Activated CD4-positive, alpha-beta T cell treated with anti-CD3 and anti-CD28 coated beads for 1 hour (primary cell): ENCODE data around the gene CXXC5.

Experiments used
- DNase-seq: peaks from one replicate; pipeline ENCODE4 v3.0.0-alpha.2; 2020

CXXC5 gene

GRCh38 chr5:139667001-139667729, 19.0 kb downstream of the CXXC5 start:
- no peak for DNase-seq

- DNase-seq, result no peak
Measured at GRCh38 chr5:139667730-139668063, 19.5 kb downstream of the CXXC5 start.

- no peak for DNase-seq
Measured at GRCh38 chr5:139668064-139668880, 20.1 kb downstream of the CXXC5 start.

- DNase-seq, result no peak
Measured at GRCh38 chr5:139668924-139669661, 20.9 kb downstream of the CXXC5 start.

- DNase-seq, result no peak
Measured at GRCh38 chr5:139669662-139670368, 21.7 kb downstream of the CXXC5 start.

DNA sequence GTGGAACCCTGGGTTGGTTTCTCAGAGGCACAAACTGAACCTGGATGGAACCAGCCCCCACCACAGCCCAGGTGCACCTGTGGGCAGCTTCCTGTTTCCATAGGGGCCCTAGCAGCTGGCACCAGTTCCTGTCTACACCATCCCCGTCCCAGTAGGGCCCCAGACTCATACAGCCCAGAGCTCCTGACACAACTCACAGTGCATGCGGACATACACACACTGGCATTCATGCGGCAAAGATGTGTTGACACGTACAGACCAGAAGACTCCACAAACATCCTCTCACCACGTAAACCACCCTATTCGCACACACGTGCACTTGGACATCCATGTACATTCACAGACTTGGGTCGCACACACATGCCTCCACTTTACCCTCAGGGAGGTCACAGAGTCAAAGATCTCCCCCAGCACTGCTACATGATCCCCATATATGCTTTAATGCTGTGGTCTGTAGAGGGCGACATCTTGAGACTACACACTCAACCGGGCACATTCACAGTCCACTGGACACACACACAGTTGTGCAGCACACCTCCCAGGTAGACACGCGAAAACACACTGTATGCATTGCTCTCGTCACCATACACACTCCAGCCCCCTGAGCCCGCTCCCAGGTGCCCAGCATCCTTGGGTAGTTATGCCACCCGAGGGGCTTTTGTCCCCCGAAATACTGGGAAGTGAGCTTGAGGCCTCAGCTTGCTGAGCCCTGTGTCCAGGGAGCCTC, 22.4 kb downstream of the CXXC5 start:
- DNase-seq, result no peak

DNA sequence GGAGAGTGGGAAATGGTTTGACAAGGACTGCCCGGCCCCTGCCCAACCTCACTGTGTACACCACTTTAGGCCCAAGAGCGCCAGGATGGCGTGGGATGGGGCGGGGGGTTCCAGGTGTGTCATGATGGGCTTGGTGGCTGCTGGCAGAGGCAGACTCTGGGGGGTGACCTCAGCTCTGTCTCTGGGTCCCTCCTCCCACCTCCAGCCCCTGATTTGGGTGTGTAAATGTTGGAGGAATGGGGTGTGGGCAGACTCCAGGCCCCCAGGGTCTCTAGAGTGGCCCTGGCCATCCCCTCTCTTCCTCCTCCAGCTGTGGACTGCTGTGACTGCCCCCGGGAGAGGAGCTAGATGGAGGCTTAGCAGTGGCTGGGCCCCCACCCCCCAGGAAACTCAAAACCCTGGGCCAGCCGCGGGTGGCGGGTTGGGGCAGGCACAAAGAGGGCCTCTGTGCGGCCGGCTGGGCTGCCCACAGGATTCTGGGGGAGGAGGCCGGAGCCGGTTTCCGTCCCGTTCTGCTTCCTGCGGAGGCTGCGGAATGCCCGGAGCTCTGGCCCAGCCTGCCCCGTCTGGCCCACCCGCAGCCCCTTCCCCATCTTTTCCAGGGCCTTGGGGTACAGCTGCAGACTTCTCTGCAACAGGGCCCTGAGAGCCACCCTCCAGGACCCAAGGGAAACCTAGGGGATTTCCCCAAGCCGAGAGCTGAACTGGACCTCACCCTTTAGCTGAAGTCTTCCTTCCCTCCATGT, 23.1 kb downstream of the CXXC5 start:
- no peak for DNase-seq

GRCh38 chr5:139675213-139675612, 27.1 kb downstream of the CXXC5 start:
- no peak for DNase-seq

DNA sequence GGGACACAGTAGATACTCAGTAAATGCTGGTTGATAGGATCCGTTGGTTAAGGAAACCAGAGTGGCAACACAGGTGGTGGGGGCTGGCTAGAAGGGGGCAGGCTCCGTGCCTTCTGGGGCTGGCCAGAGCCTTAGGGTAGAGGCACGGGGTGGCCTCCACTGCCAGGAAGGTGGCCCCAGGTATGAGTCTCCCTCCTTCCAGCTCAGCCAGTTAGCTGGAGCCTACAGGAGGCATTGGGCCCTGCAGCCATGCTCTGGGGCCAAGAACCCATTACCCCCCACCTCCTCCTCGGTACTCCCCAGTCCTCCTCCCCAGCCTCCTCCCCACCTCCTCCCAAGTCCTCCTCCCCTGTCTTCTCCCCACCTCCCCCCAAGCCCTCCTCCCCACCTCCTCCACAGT, 27.7 kb downstream of the CXXC5 start:
- no peak for DNase-seq

- no peak for DNase-seq
Measured at GRCh38 chr5:139676406-139676805, 28.3 kb downstream of the CXXC5 start.

DNA sequence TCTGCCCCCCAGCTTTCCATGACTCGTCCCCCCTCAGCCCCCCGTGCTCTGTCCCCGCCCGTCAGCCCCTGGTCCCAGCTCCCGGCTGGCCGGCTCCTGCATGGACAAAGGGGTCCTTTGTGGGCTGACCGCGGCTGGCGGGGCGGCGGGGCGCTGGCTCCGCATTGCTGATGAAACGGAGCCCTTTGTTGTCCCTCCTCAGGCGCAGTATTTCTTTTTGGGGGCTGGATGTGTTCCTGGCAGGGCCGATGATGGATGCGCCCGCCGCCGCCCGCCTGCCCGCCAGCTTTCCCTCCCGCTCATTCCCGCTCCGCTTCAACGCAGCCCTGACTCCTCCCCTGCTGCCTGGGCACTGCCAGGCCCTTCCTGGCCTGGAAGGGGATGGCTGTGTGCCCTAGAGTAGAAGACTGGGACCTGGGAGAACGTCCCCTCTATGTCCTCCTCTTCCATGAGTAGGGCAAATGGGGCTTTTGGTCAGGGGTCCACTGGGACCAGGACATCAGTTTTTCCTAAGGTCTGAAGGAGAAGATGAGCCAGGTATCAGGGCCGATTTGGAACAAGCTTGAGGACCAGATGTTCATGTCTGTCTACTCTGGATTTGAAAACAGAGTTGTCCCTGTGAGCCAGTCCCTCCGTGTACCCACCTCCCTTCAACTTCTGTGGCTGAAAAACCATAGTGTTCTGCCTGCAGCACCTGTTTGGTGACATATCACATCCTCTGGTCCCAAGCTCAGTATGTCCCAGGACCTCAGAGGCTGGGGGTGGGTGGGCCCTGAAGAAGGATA, 29.0 kb downstream of the CXXC5 start:
- DNase-seq, result no peak

GRCh38 chr5:139677736-139678613, 29.8 kb downstream of the CXXC5 start:
- no peak for DNase-seq

- DNase-seq, result no peak
Measured at GRCh38 chr5:139678751-139679750, 30.9 kb downstream of the CXXC5 start.

GRCh38 chr5:139680368-139681111, 32.4 kb downstream of the CXXC5 start:
- DNase-seq, result no peak

DNA sequence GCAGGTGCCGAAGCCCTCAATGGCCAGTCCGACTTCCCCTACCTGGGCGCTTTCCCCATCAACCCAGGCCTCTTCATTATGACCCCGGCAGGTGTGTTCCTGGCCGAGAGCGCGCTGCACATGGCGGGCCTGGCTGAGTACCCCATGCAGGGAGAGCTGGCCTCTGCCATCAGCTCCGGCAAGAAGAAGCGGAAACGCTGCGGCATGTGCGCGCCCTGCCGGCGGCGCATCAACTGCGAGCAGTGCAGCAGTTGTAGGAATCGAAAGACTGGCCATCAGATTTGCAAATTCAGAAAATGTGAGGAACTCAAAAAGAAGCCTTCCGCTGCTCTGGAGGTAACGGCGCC, 32.9 kb downstream of the CXXC5 start:
- DNase-seq, result no peak

DNA sequence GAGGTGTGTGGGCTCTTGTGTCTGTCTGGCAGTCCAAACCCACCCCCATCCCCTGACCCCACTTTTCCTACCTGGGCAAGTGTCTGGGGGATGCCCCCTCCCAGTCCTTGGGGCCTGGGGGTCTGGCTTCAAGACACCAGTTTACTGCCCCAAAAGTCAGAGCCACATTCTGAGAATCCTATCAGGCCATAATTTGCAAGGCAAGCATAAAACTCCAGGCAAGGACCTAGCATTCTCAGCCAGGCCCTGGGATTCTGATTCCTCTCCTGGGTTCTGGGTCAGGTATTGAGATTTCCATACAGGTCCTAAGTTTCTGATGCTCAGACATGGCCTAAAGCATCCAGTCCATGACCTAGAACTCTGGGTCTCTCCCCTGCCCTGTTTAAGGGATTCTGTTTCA, 33.3 kb downstream of the CXXC5 start:
- no peak for DNase-seq

GRCh38 chr5:139682016-139682975, 34.1 kb downstream of the CXXC5 start:
- DNase-seq, result no peak
